Stimulated activated CD4-positive, alpha-beta T cell treated with anti-CD3 and anti-CD28 coated beads, TNF-alpha, amount 100 ng/mL, for 48 hours (primary cell): ENCODE measurements around the gene TCFL5.

Experiments used
- DNase-seq, 3 donors: peaks; one replicate each; pipeline ENCODE4 v3.0.0-alpha.2; 2020; ENCODE audit warnings: low read depth in 3 of 3

TCFL5 gene

DNA sequence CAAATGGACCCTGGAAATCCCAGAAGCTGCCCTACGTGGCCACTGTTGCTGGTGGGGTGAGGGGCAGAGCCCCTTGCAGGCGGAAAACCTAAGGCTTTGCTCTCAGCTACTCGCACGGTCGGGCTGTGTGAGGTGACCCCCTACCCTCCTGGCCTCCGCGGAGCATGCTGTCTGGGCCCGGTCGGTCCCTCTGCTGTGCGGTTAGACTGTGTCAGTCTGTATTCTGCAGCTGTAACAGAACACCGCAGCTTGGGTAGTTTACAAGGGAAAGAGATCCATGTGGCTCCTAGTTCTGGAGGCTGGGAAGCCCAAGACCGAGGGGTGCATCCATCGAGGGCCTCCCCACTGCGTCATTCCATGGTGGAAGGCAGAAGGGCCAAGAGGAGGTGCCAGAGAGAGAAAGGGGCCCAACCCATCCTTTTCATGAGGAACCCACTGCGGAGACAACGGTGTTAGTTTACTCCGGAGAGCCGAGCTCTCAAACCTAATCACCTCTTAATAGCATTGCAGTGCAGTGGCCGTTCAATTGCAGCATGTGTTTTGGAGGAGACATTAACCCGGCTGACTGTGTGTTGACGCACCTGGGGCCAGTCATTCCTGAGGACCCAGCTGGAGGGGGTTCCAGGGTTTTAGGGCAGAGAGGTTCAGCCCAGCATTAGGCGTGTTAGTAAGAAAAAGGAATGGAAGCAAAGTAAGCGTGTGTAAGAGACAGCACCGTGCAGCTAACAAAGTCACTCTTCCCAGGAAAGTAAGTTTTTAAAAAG, 26.5 kb downstream of the TCFL5 start:
- no peak for DNase-seq

DNA sequence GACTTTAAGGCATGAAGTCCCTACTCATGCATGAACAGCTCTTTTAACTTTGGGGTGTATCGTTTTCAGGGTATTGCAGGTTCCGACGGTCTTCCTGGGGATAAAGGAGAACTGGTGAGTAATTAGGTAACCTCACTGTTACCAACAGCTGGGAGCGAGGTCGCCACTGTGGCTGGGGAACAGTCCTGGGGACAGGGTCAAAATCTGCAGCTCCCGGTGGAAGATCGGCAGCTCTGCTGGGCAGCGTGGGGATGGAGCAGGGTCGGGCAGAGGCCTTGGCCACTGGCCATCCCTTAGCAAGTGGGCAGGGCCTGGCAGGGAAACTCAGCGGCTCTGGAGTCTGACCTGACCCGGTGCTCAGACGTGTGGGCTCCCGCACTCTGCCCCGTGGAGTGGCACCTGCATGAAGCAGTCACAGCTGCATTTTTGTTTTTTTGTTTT, 28.7 kb downstream of the TCFL5 start:
- no peak for DNase-seq

DNA sequence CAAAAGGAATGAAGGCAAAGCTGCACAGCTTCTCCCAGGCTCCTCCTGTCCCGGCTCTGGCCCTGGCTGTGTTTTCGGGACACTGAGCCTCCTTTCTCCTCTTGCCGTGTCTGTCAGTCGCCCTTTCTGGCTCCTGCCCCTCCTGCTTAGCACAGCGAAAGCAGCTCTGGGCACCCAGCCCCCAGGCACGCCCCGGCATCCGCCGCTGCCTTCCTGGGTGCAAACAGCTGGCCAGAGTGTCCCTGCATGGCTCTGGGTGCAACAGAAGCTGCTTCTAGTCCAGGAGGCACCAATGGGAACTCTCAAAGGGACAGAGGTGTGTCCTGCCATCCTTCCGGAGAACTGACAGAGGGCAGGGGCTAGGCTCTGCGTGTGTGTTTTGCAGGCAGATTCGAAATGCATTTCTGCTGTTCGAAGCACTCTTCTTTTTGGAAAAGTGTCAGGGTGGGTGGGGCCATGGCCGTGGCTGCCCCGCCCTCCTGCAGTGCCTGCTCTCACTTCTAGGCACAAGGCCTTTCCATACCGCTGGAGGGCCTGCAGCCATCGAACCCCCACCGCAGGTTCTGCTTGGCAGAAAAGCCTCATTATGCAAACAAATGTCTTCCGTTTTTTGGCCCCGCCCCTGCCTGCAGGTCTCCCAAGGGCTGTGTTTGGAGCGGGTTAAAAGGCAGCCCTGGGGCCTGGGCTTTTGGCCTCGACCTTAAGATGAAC, 29.3 kb downstream of the TCFL5 start:
- peak in 1 of 3 donors; percentile 28 for DNase-seq

DNA sequence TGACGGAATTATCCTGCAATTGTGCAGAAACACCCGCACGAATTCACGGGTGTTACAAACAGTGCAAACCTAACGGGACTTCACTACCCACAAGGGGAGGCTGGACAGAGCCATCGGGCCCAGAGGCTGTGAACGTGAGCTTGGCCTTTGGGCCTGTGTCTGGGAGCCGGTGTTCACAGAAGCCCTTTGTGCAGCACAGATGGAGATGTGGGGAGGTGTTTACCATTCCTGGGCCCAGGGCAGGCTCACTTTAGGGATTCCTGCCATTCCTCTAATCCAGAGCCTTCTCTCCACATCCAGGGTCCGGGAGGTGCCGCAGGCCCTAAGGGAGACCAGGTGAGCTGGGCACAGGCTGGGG, 29.8 kb downstream of the TCFL5 start:
- no peak for DNase-seq

DNA sequence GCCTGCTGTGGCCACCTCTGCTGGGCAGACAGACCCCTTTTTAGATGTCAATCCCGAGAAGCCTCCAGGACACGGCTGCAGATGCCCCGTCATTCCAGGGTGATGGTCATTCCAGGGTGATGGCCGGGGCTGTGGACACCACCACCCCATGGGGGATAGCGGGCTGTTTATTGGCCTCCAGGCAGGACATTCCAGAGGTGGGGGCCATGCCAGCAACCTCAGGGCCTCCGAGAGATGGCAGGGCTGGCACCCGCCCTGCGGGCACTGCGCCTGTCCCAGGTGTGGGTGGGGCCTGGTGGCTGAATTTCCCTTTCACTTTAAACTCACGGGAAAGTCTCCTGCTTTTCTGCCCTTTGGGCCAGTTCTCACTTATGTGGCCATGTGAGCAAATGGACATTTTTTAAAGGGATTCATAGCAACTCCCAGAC, 30.2 kb downstream of the TCFL5 start:
- no peak for DNase-seq

DNA sequence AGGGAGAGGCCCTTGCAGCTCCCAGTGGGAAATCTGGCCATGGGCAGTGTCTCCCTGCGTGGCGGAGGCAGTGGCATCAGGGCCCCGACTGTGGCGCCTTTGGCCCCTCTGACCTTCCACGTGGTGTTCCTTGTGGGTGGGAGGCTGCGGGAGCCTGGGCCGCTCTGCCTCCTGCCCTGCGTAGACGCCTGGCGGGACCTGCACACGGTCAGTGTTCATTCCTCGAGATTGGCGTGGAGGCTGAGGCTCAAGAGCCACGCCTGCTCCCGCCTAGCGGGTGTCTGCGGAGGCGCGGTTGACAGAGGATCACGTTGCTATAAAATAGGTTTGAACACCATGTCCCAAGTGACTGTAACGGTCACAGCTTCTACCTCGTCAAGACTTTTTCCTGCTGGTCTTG, 30.8 kb downstream of the TCFL5 start:
- DNase-seq = no peak

DNA sequence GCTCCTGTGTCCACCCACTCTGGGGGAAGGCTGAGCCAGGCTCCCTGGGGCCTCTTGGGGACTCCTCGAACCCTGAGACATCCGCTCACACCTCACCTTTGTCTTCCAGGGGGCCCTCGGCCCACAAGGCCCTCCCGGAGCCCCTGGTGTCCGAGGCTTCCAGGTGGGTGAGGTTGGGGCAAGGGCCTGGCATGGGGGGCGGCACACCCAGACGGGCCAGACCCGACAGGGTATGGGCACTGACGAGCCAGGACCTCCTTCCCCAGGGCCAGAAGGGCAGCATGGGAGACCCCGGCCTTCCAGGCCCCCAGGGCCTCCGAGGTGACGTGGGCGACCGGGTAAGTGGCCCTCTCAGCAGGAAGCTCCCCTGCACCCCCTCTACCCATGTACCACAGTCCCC, 31.4 kb downstream of the TCFL5 start:
- DNase-seq = no peak

DNA sequence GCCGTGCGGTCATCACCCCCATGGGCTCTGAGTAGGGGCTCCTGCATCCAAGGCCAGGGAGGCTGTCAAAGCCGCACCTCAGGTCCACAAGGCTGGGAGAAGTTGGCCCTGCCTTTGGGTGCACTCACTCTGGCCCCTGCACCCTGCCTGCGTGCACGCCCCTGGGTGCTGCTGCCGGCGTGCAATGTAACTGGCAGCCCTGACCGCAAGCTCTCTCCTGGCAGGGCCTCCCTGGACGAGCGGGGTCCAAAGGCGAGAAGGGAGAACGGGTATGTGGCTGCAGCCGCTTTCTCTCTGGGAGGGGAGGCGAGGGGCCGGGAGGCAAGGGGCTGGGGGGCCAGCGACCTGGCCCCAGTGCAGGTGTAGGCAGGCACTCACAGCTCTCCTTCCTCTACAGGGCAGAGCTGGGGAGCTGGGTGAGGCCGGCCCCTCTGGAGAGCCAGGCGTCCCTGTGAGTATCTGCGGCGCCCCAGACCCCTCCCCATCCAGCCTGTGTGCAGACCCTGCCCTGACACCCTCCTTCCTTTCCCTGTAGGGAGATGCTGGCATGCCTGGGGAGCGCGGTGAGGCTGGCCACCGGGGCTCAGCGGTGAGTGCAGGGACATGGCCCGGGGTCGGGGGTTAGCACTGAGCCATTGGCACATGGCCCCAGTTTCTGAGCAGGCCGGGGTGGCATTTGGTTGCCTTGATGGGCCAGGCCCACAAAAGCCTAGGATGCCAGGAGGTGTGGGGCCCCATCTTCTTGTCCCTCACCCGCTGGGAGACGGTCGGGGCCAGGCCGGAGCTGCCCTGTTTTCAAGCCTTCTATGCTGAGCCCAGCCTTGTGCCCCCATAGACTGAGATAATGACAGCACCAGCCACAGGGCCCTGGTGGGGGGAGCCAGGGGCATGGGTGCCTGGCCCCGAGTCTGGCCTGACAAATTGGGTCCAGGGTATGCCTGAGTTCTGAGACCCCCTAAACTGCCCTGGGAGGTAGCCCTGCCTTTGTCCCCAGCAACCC, 32.1 kb downstream of the TCFL5 start:
- DNase-seq = no peak

DNA sequence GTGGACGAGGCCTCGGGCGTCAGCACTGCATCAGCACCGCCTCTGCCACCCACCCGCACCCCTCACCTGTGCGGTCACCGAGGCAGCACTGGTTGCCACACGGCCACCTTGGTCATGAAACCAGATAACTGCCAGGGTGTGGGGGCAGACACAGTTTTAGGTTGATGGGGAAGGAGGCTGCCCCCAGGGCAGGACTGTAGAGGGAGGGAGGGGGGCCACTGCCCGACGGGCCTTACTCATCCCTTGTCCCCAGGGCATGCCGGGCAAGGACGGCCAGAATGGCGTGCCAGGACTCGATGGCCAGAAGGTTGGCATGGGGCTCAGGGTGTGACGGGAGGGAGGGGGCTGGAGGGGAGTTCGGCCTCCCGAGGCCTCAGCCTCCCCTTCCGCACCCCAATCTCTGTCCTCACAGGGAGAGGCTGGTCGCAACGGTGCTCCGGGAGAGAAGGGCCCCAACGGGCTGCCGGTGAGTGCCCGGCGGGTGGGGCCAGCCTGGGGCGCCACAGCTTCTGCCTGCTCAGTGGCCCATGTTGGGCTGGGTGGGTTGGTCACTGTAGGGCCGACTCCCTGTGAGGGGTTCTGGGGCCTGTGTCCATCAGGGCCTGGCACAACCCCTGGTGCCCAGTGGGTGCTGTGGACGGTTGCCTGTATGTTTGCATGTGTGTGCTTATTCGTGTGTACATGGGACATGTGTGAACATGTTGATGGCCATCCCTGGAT, 33.0 kb downstream of the TCFL5 start:
- DNase-seq = no peak

DNA sequence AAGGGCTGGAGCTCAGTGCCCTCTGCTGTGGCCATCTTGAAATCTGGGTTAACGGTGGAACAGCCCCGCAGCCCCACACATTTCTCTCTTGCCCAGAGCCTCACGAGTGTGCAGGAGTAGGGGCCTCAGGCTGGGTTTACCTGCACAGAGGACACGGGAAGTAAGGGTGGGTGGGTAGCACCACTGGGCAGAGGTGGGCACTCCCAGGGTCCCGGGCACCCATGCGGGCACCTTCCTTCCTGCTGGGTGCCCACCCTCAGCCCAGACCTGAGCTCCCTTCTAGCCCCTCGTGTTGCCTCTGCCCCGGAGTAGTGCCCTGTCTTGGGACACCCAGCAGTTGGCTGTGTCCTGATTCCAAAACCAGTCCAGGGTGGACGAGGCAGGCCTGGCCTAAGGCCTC, 33.6 kb downstream of the TCFL5 start:
- no peak for DNase-seq

DNA sequence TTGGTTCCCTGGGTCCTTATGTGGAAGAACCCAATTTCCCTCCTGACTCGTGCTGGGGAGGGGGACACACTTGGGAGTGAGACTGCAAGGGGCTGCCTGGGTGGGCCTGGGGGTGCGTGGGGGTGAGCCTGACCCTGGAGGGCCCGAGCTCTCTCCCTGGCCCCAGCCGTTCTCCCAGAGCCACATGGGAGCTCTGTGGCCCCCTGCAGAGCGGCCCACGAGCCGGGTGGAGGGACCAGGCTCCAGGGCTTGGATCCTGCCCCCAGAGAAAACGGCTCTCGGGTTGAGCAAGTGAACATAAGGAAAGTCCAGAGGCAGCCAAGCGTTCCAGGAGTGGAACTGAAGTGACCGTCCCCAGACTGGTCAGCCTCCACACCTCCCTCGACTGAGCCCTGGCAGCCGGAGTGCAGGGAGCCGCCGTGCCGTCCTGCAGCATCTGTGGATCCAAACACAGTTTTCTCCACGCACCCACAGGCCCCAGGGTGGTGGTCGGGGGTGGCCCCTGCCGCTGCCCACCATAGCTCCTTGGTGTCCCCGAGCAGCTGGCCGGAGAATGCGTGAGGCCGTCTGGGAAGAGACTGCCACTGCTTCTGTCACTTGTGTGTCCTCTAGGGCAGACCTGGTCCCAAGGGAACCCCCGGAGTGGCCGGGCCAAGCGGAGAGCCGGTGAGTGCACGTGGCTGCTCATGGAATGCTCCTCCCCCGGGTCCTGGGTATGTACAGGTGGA, 34.1 kb downstream of the TCFL5 start:
- DNase-seq = no peak

DNA sequence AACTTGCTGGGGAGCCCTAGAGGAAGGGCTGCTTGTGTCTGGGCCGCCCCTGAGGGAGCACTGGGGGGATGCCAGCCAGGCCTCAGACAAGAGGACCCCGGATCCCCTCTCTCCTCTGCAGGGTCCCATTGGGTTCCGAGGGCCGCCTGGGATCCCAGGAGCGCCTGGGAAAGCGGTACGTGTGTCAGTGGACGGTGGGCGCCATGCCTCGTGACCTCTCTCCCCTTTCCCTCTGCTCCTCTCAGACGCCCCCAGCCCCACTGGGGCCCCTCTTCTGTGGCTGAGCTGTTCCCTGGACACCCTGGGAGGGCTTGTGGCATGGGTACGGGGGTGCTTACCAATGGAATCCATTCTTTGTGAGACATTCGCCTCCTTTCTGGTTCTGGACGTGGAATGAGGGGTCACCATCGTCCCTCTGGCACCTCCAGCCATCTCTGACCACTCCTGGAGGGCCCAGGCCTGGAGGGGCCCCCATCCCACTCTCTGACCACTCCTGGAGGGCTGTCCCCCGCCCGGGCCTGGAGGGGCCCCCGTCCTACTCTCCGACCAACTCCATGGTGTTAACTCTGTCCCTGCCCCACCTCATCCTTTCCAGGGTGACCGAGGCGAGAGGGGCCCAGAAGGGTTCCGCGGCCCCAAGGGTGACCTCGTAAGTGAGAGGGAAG, 34.8 kb downstream of the TCFL5 start:
- DNase-seq = no peak

DNA sequence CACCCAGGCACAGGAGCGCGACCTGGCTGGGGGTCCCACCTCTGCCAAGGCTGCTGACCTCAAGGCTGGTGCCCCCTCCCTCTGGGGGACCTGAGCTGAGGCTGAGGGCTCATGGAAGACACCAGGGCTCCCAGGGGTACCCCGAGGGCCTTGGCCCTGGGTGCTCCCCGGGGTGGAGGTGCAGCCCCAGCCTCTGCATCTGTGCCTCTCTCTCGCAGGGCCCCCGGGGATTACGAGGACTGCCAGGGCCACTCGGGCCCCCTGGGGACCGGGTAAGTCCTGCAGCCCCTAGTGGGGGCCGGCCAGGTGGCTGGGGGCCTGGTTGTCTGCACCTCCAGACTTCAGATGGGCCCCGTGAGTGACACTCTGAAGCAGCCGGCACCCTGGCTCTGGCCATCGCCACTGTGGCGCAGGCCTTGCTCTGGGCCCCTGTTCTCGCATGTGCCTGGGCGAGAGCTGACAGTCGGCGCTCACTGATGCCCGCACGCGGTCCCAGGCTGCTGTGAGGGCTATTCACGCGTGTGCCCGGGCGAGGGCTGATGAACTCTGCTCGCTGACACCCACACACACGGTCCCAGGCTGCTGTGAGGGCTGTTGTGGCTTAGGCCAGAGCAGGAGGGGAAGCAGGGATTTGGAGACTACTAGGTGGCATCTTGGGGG, 35.5 kb downstream of the TCFL5 start:
- no peak for DNase-seq

DNA sequence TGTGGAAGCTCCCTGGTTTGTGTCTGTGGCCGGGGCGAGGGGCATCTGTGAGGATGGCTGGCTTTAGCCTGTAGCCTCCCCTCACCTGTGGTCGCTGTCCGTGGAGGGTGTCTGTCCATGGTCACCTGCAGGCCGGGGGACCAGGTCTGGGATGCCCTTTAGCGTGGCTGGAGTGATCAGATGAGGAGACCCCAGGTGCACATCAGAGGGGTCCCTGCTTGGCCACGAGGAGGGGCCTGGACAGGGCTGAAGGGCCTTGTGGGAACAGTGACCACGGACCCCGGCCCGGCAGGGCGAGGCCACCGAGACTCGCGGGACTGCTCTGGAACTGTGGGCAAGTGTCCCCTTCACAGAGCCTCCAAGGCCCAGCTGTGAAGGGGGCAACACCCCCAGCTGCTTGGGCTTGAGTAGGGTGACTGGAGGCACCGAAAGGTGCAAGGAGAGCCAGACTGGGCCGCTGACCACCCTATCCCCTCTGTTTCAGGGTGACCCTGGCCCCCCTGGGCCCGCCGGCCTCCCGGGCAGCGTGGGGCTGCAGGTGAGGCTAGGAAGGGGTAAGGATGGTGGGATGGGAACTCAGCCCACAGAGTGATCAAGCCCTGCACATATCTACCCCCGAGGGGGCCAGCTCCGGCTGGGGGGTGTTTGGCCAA, 36.2 kb downstream of the TCFL5 start:
- no peak for DNase-seq

DNA sequence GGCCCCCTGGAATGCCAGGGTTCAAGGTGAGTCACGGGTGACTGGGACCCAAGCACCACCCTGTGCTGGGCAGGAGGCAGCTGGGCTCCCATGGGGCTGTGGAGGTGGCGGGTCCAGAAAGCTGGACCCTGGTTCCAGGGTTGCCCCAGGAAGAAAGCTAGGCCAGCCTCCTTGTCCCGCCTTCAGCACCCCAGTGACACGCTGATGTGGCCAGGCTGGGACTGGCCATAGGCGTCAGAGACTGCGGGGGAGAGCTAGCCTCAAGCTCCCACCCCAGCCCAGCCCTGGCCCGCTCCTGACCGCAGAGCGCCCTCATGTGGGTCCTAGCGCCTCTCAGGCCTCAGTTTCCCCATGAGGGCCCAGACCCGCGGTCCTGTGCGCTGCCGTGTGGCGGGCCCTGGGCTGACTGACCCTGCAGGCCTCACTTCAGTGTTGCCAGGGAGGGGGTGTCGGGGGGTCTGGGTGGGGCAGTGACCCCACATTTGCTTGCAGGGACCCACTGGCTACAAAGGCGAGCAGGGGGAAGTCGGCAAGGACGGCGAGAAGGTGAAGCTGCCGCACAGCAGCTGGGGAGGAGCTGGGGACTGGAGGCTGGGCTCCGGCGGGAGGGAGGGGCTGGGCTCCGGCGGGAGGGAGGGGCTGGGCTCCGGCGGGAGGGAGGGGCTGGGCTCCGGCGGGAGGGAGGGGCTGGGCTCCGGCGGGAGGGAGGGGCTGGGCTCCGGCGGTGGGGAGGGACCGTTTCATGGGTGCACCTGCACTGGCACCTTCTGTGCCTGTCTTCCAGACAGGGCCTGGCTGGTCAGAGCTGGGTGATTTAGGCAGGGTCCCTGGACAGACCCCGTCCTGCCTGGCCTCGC, 36.9 kb downstream of the TCFL5 start:
- DNase-seq = peak in 1 of 3 donors; percentile 30

DNA sequence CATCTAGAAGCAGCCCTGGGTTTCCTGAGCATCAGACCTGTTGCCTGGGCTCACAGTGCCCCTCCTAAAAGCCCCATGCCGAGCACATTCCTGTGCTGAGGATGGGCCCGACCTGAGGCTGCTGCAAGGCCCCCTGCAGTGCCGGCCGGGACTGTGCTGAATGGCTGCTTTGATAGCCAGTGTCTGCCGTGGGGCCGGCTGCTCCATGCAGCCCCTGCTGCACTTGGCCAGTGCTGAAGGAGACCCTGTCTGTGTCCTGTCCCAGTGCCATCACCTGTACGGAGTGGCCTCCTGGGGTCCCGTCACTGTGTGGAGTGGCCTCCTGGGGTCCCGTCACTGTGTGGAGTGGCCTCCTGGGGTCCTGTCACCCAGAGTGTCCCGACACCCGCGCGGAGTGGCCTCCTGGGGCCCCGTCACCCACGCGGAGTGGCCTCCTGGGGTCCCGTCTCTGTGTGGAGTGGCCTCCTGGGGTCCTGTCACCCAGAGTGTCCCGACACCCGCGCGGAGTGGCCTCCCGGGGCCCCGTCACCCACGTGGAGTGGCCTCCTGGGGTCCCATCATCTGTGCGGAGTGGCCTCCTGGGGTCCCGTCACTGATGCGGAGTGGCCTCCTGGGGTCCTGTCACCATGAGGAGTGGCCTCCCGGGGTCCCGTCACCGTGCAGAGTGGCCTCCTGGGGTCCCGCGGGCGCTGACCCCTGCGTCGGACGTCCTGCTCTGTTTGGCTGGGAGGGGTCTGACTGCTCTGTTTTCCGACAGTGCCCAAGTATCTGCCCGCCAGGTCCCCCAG, 37.7 kb downstream of the TCFL5 start:
- no peak for DNase-seq
